ENCODE results near the gene AP1G1. TPM values are rescaled to one million over a fixed set of nuclear protein-coding genes. Genes with fewer than 3 reads are reported as not detected.
A peak's percentile ranks its signal among the peaks of the same experiment; 100 is the strongest.
"Not testable (repeated sequence)": the region's sequence is repeated elsewhere in the genome, so short reads cannot be mapped to it uniquely, and the experiment has no call there.

Gene AP1G1
- total RNA-seq, 2 donors from 2014 or later = 150 to 160 TPM

DNA sequence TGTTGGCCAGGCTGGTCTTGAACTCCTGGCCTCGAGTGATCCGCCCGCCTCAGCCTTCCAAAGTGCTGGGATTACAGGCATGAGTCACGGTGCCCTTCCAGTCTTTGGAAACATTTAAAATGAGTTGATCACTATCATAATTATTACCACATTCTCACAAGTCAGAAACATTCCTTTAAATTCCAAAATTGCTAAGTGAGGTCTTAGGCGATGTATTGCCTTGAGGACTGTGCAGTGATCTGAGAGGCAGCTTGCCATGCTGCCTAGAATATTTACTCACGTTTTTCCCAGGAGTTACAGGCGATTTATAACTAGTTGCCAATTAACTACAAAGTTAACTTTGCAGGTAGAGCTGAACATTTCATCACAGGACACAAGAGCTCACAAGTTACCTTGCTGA lies 31.4 kb upstream of the AP1G1 start:
- DNase-seq = no peak
- H3K27ac Mint-ChIP-seq = no peak overlapping the region
- H3K9me3 ChIP-seq (ENCODE audit: control insufficient read depth, low read length, poor library complexity, severe bottlenecking) = no peaks in the 10 kb centered on the region
- H3K36me3 Mint-ChIP-seq (ENCODE audit: low read depth) = no peaks in the 10 kb centered on the region
- peaks cover 7% of the 10 kb centered on the region for H3K4me1 Mint-ChIP-seq
- no peak for ATAC-seq
- no peaks in the 10 kb centered on the region for H3K27me3 Mint-ChIP-seq
- no peak overlapping the region for H3K4me3 Mint-ChIP-seq

DNA sequence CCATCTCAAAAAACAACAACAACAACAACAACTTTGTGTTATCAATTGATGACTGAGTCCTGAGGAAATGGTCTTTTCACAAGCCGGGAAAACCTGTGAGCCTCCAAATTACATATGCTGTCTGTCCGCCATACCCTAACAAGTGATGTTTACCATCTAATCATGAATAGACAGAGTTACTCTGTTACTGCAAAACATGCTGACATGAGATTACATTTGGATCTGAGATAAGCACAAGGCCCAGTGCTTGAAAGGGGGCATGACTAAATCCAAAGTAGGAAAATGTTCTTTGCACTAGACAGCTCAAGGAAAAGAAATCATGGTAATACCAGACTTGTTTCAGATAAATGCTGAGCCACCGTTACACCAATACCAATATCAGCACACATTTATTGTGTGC lies 28.5 kb upstream of the AP1G1 start:
- Mint-ChIP-seq H3K27me3 (no peaks in the 10 kb centered on the region), H3K36me3 (ENCODE audit: low read depth) (no peaks in the 10 kb centered on the region), H3K27ac (no peak overlapping the region), H3K4me1 (peaks cover 3% of the 10 kb centered on the region), H3K4me3 (no peak overlapping the region)
- no peaks in the 10 kb centered on the region for H3K9me3 ChIP-seq (ENCODE audit: control insufficient read depth, low read length, poor library complexity, severe bottlenecking)
- ATAC-seq (no peak), DNase-seq (no peak)

- H3K36me3 Mint-ChIP-seq (ENCODE audit: low read depth) = no peaks in the 10 kb centered on the region
- DNase-seq (no peak), ATAC-seq (no peak)
- H3K4me3 Mint-ChIP-seq = no peak overlapping the region
- H3K27me3 Mint-ChIP-seq = no peaks in the 10 kb centered on the region
- H3K27ac Mint-ChIP-seq = no peak overlapping the region
- peaks cover 3% of the 10 kb centered on the region for H3K4me1 Mint-ChIP-seq
- H3K9me3 ChIP-seq (ENCODE audit: control insufficient read depth, low read length, poor library complexity, severe bottlenecking) = no peaks in the 10 kb centered on the region
These were observed 25.7 kb upstream of the AP1G1 start for GRCh38 chr16:71834291-71834690.

DNA sequence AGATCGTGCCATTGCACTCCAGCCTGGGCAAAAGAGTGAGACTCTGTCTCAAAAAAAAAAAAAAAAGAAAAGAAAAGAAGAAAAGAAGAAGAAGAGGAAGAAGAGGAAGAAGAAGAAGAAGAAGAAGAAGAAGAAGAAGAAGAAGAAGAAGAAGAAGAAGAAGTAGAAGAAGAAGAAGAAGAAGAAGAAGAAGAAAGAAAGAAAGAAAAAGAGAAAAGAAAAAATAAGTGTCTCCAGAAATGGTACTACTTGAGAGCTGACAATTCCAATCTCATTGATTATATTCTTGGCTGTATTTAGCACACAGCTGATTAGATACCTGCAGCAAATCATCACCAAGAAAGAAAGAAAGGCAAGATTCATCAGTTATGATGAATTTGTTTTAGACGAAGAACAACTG lies 23.5 kb upstream of the AP1G1 start:
- not testable (repeated sequence) for H3K4me3 Mint-ChIP-seq; H3K4me1 Mint-ChIP-seq; H3K27me3 Mint-ChIP-seq; H3K27ac Mint-ChIP-seq; ATAC-seq; DNase-seq; H3K36me3 Mint-ChIP-seq (ENCODE audit: low read depth); H3K9me3 ChIP-seq (ENCODE audit: control insufficient read depth, low read length, poor library complexity, severe bottlenecking)

DNA sequence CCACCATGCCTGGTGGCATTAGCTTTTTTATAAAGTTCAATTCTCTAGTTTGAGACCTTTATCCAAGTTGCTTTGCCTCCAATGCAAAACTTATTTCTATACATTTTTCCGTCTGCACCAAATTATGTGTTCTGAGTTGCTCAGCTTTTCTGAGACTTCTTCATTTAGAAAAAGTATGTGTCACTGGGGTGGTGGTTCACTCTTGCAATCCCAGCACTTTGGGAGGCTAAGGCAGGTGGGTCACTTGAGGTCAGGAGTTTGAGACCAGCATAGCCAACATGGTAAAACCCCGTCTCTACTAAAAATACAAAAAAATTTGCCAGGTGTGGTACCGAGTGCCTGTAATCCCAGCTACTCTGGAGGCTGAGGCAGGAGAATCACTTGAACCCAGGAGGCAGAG lies 23.1 kb upstream of the AP1G1 start:
- not testable (repeated sequence) for DNase-seq; H3K27ac Mint-ChIP-seq; H3K27me3 Mint-ChIP-seq; H3K9me3 ChIP-seq (ENCODE audit: control insufficient read depth, low read length, poor library complexity, severe bottlenecking); H3K4me1 Mint-ChIP-seq; ATAC-seq; H3K4me3 Mint-ChIP-seq; H3K36me3 Mint-ChIP-seq (ENCODE audit: low read depth)

DNA sequence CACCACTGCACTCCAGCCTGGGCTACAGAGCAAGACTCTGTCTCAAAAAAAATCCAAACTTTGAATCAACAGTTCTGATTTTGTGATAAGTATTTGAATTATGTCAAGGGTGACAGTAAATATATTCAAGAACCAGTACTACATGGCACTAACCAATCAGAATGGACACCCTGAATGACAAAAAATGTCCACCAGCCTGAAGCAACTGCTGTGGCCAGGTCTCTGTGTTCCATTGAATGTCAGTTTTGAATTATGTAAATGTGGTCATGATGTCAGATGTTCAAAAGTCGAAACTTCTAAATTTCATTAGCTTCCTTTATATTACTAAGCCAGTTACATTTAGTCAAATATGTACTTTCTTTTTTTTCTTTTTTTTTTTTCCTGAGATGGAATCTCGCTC lies 21.7 kb upstream of the AP1G1 start:
- Mint-ChIP-seq H3K4me3 (no peak overlapping the region), H3K27ac (no peak overlapping the region), H3K36me3 (ENCODE audit: low read depth) (no peaks in the 10 kb centered on the region), H3K4me1 (peaks cover 5% of the 10 kb centered on the region), H3K27me3 (no peaks in the 10 kb centered on the region)
- ATAC-seq (no peak), DNase-seq (no peak)
- no peaks in the 10 kb centered on the region for H3K9me3 ChIP-seq (ENCODE audit: control insufficient read depth, low read length, poor library complexity, severe bottlenecking)

- Mint-ChIP-seq H3K4me3 (no peak overlapping the region), H3K4me1 (peaks cover 5% of the 10 kb centered on the region), H3K27me3 (no peaks in the 10 kb centered on the region), H3K36me3 (ENCODE audit: low read depth) (no peaks in the 10 kb centered on the region), H3K27ac (no peak overlapping the region)
- DNase-seq = no peak
- no peaks in the 10 kb centered on the region for H3K9me3 ChIP-seq (ENCODE audit: control insufficient read depth, low read length, poor library complexity, severe bottlenecking)
- no peak for ATAC-seq
These were observed 17.9 kb upstream of the AP1G1 start for GRCh38 chr16:71826533-71827017.

GRCh38 chr16:71817155-71817500 lies 8.5 kb upstream of the AP1G1 start:
- not testable (repeated sequence) for H3K27me3 Mint-ChIP-seq; H3K36me3 Mint-ChIP-seq (ENCODE audit: low read depth); ATAC-seq; H3K4me3 Mint-ChIP-seq; DNase-seq; H3K9me3 ChIP-seq (ENCODE audit: control insufficient read depth, low read length, poor library complexity, severe bottlenecking); H3K4me1 Mint-ChIP-seq
- H3K27ac Mint-ChIP-seq = peak overlapping the region; percentile 74

GRCh38 chr16:71811261-71811803 lies 2.7 kb upstream of the AP1G1 start:
- ATAC-seq = peak; percentile 34
- Mint-ChIP-seq H3K36me3 (ENCODE audit: low read depth) (peaks cover 2% of the 10 kb centered on the region), H3K27ac (peak overlapping the region; percentile 63), H3K4me1 (peaks cover 26% of the 10 kb centered on the region), H3K27me3 (no peaks in the 10 kb centered on the region), H3K4me3 (peak overlapping the region; percentile 25)
- H3K9me3 ChIP-seq (ENCODE audit: control insufficient read depth, low read length, poor library complexity, severe bottlenecking) = no peaks in the 10 kb centered on the region
- no peak for DNase-seq

GRCh38 chr16:71810155-71810530 lies 1.5 kb upstream of the AP1G1 start:
- DNase-seq; H3K9me3 ChIP-seq (ENCODE audit: control insufficient read depth, low read length, poor library complexity, severe bottlenecking); ATAC-seq; H3K36me3 Mint-ChIP-seq (ENCODE audit: low read depth); H3K27me3 Mint-ChIP-seq: not testable (repeated sequence)
- peaks cover 26% of the 10 kb centered on the region for H3K4me1 Mint-ChIP-seq
- H3K27ac Mint-ChIP-seq = peak overlapping the region; percentile 99
- peak overlapping the region; percentile 45 for H3K4me3 Mint-ChIP-seq

GRCh38 chr16:71807905-71808592 lies 585 bp downstream of the AP1G1 start:
- Mint-ChIP-seq H3K36me3 (ENCODE audit: low read depth) (peaks cover 2% of the 10 kb centered on the region), H3K27ac (peak overlapping the region; percentile 99), H3K4me1 (peaks cover 32% of the 10 kb centered on the region), H3K4me3 (peak overlapping the region; percentile 98), H3K27me3 (no peaks in the 10 kb centered on the region)
- ATAC-seq (peak; percentile 18), DNase-seq (no peak)
- no peaks in the 10 kb centered on the region for H3K9me3 ChIP-seq (ENCODE audit: control insufficient read depth, low read length, poor library complexity, severe bottlenecking)

DNA sequence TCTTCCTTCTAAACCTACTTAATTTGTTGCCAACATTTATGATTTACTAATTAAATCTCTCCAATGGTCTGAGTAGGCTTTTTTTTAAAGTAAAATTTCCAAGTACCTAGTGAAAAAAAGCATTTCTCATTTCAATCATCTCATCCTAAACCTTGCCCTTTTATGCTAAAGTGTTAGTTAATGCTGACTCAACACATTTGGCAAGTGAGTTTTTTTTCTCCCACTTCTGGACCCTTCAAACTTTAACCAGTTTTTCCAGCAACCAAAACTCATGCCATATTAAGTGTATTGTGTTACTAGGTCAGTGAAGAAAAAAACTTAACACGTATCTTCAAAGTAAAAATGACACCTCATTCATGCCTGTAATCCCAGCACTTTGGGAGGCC lies 5.3 kb downstream of the AP1G1 start:
- H3K4me3 Mint-ChIP-seq = no peak overlapping the region
- H3K27ac Mint-ChIP-seq = no peak overlapping the region
- H3K36me3 Mint-ChIP-seq (ENCODE audit: low read depth) = peaks cover 2% of the 10 kb centered on the region
- no peaks in the 10 kb centered on the region for H3K9me3 ChIP-seq (ENCODE audit: control insufficient read depth, low read length, poor library complexity, severe bottlenecking)
- ATAC-seq = no peak
- DNase-seq = no peak
- H3K4me1 Mint-ChIP-seq = peaks cover 24% of the 10 kb centered on the region
- H3K27me3 Mint-ChIP-seq = no peaks in the 10 kb centered on the region

DNA sequence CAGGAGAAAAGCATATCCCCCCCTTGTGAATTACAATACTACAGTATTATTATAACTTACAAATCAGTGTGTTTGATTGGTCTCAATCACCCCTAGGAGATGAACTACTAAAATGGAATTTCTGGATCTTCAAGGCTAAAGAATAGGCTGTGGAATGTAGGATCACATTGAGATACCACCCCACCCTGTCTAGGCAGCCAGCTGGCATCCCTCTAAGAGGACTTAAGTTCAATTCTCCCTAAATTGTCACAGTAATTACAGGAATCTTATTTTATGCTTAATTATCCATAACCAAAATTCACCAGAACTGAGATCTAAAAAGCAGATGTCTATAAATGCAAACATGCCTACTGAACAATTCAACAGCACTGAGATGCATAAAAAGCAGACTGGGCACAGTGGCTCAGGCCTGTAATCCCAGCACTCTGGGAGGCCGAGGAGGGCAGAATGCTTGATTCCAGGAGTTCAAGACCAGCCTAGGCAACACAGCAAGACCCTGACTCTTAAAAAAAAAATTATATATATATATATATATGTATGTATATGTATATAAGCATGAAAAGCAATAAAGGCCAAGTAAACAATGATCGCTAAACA lies 12.0 kb downstream of the AP1G1 start:
- DNase-seq = no peak
- H3K4me1 Mint-ChIP-seq = peaks cover 30% of the 10 kb centered on the region
- no peaks in the 10 kb centered on the region for H3K9me3 ChIP-seq (ENCODE audit: control insufficient read depth, low read length, poor library complexity, severe bottlenecking)
- peak overlapping the region; percentile 83 for H3K27ac Mint-ChIP-seq
- no peak for ATAC-seq
- no peaks in the 10 kb centered on the region for H3K36me3 Mint-ChIP-seq (ENCODE audit: low read depth)
- no peak overlapping the region for H3K4me3 Mint-ChIP-seq
- no peaks in the 10 kb centered on the region for H3K27me3 Mint-ChIP-seq

DNA sequence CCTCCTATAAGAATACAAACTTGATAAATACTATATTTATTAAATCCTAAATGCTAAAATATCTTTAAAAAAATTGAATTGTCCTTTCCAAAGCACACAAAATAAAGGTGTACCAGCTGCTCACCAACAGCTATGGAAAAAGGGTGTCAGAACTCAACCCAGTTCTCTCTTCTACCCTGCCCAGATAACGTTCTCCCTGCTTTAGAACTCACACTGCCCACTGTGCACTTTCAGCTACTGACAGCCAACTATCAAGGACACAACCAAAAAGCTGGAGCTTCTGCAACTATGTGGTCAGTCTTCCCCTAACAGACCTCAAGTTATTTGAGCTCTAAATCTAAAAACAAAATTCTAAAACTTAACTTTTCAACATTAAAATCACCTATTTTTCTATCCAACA lies 13.7 kb downstream of the AP1G1 start:
- no peak overlapping the region for H3K4me3 Mint-ChIP-seq
- no peaks in the 10 kb centered on the region for H3K9me3 ChIP-seq (ENCODE audit: control insufficient read depth, low read length, poor library complexity, severe bottlenecking)
- H3K4me1 Mint-ChIP-seq = peaks cover 39% of the 10 kb centered on the region
- DNase-seq (no peak), ATAC-seq (no peak)
- H3K27ac Mint-ChIP-seq = peak overlapping the region; percentile 83
- H3K36me3 Mint-ChIP-seq (ENCODE audit: low read depth) = no peaks in the 10 kb centered on the region
- H3K27me3 Mint-ChIP-seq = no peaks in the 10 kb centered on the region
